Activated T-helper 2 cell treated with anti-CD3 and anti-CD28 coated beads, Interferon-gamma antibody, Interleukin-2, Interleukin-4, amounts not matched to agents 10 μg/mL and 5 μg/mL and 100 μg/mL, durations not matched to agents 14 hours and 24 hours and 36 hours (primary cell): Measurements from ENCODE around the gene TMEM271. TPM values are rescaled to one million over a fixed set of nuclear protein-coding genes. Genes with fewer than 3 reads are reported as not detected.

Source experiments
- DNase-seq: peaks from one replicate; pipeline ENCODE4 v3.0.0; 2021; ENCODE audit warnings: low spot score
- H3K27ac Mint-ChIP-seq: one replicate; pipeline ENCODE4 v1.8.0; 2021; ENCODE audit warnings: mixed read lengths
- H3K27me3 Mint-ChIP-seq: one replicate; pipeline ENCODE4 v1.8.0; 2021; ENCODE audit warnings: low read depth, mixed read lengths
- H3K36me3 Mint-ChIP-seq: one replicate; pipeline ENCODE4 v1.8.0; 2021; ENCODE audit warnings: low read depth, mixed read lengths
- H3K4me1 Mint-ChIP-seq: one replicate; pipeline ENCODE4 v1.8.0; 2021; ENCODE audit warnings: low read depth, mixed read lengths
- H3K4me3 Mint-ChIP-seq: one replicate; pipeline ENCODE4 v1.8.0; 2021; ENCODE audit warnings: low read depth, mild to moderate bottlenecking, moderate library complexity, mixed read lengths
- H3K9me3 Mint-ChIP-seq: one replicate; pipeline ENCODE4 v1.8.0; 2021; ENCODE audit warnings: mixed read lengths
- intact Hi-C: fragments of 100-400 bp; cut with micrococcal nuclease; formaldehyde crosslinking; loops from one replicate; pipeline ENCODE4 v1.15.1; 2023
- total RNA-seq: library from RNA; stranded (reverse); gene quantifications from 2 replicates; pipeline ENCODE4 v1.2.3, GENCODE V29; 2022

Gene TMEM271
- total RNA-seq, 1 donor from 2014 or later = not detected

- Mint-ChIP-seq H3K36me3 (peaks cover 82% of the 10 kb centered on the region), H3K4me3 (no peak overlapping the region), H3K27me3 (no peaks in the 10 kb centered on the region), H3K27ac (no peak overlapping the region), H3K9me3 (no peaks in the 10 kb centered on the region), H3K4me1 (no peaks in the 10 kb centered on the region)
- intact Hi-C loops = no loop called here
- DNase-seq = no peak
Measured at GRCh38 chr4:528835-529234, 47.3 kb downstream of the TMEM271 start.

- H3K36me3 Mint-ChIP-seq = peaks cover 82% of the 10 kb centered on the region
Measured at GRCh38 chr4:528296-528695, 47.8 kb downstream of the TMEM271 start.

GRCh38 chr4:526971-527460 is 49.1 kb downstream of the TMEM271 start:
- Mint-ChIP-seq H3K36me3 (peaks cover 81% of the 10 kb centered on the region), H3K4me1 (no peaks in the 10 kb centered on the region), H3K9me3 (no peaks in the 10 kb centered on the region), H3K4me3 (no peak overlapping the region), H3K27ac (no peak overlapping the region), H3K27me3 (no peaks in the 10 kb centered on the region)
- no peak for DNase-seq
- intact Hi-C loops = no loop called here

More at GRCh38 chr4:528296-528695, 47.8 kb downstream of the TMEM271 start:
- no peaks in the 10 kb centered on the region for H3K9me3 Mint-ChIP-seq
- no peaks in the 10 kb centered on the region for H3K4me1 Mint-ChIP-seq
- no peak overlapping the region for H3K27ac Mint-ChIP-seq
- intact Hi-C loops = no loop called here
- H3K27me3 Mint-ChIP-seq = no peaks in the 10 kb centered on the region
- no peak overlapping the region for H3K4me3 Mint-ChIP-seq
- DNase-seq = no peak

- H3K27me3 Mint-ChIP-seq = no peaks in the 10 kb centered on the region
- intact Hi-C loops = no loop called here
- no peak overlapping the region for H3K4me3 Mint-ChIP-seq
- DNase-seq = no peak
- H3K9me3 Mint-ChIP-seq = no peaks in the 10 kb centered on the region
- peaks cover 81% of the 10 kb centered on the region for H3K36me3 Mint-ChIP-seq
- no peak overlapping the region for H3K27ac Mint-ChIP-seq
- no peaks in the 10 kb centered on the region for H3K4me1 Mint-ChIP-seq
Measured at GRCh38 chr4:526189-526909, 49.7 kb downstream of the TMEM271 start.

- no peak overlapping the region for H3K27ac Mint-ChIP-seq
- peaks cover 78% of the 10 kb centered on the region for H3K36me3 Mint-ChIP-seq
- H3K4me3 Mint-ChIP-seq = no peak overlapping the region
Measured at GRCh38 chr4:525660-526059, 50.4 kb downstream of the TMEM271 start.

GRCh38 chr4:524196-524595 is 51.9 kb downstream of the TMEM271 start:
- intact Hi-C loops = no loop called here
- Mint-ChIP-seq H3K9me3 (no peaks in the 10 kb centered on the region), H3K27ac (no peak overlapping the region), H3K4me3 (no peak overlapping the region), H3K4me1 (no peaks in the 10 kb centered on the region), H3K27me3 (no peaks in the 10 kb centered on the region), H3K36me3 (peaks cover 75% of the 10 kb centered on the region)
- no peak for DNase-seq

More at GRCh38 chr4:525660-526059, 50.4 kb downstream of the TMEM271 start:
- Mint-ChIP-seq H3K9me3 (no peaks in the 10 kb centered on the region), H3K4me1 (no peaks in the 10 kb centered on the region), H3K27me3 (no peaks in the 10 kb centered on the region)
- no peak for DNase-seq
- intact Hi-C loops = no loop called here

Other genes starting within 250 kb of the TMEM271 start
- gene ZNF141, start 238.5 kb downstream of the TMEM271 start, total RNA-seq = 23.8 and 27.5 TPM in 2 replicates
- gene ZNF721, start 77.1 kb downstream of the TMEM271 start, total RNA-seq = 27.9 and 31.8 TPM in 2 replicates
- 46.0 and 47.8 TPM in 2 replicates for gene PIGG, start 77.1 kb downstream of the TMEM271 start, total RNA-seq
- gene PDE6B, start 49.3 kb upstream of the TMEM271 start, total RNA-seq = 10.7 and 13.3 TPM in 2 replicates
- gene ATP5ME, start 98.0 kb upstream of the TMEM271 start, total RNA-seq = 208 and 235 TPM in 2 replicates
- 27.7 and 29.8 TPM in 2 replicates for gene MYL5, start 98.2 kb upstream of the TMEM271 start, total RNA-seq
- 0.50 and 0.74 TPM in 2 replicates for gene SLC49A3, start 112.9 kb upstream of the TMEM271 start, total RNA-seq
- 35.0 and 39.2 TPM in 2 replicates for gene PCGF3, start 129.5 kb upstream of the TMEM271 start, total RNA-seq
- 0.64 and 0.74 TPM in 2 replicates for gene CPLX1, start 249.8 kb upstream of the TMEM271 start, total RNA-seq